ENCODE results near the gene TLCD3A. TPM values are rescaled to one million over a fixed set of nuclear protein-coding genes. Genes with fewer than 3 reads are reported as not detected.
"Not testable (repeated sequence)": the region's sequence is repeated elsewhere in the genome, so short reads cannot be mapped to it uniquely, and the experiment has no call there.

The TLCD3A gene
- total RNA-seq, 2 experiments from 2014 or later = 2.7 to 3.0 TPM

DNA sequence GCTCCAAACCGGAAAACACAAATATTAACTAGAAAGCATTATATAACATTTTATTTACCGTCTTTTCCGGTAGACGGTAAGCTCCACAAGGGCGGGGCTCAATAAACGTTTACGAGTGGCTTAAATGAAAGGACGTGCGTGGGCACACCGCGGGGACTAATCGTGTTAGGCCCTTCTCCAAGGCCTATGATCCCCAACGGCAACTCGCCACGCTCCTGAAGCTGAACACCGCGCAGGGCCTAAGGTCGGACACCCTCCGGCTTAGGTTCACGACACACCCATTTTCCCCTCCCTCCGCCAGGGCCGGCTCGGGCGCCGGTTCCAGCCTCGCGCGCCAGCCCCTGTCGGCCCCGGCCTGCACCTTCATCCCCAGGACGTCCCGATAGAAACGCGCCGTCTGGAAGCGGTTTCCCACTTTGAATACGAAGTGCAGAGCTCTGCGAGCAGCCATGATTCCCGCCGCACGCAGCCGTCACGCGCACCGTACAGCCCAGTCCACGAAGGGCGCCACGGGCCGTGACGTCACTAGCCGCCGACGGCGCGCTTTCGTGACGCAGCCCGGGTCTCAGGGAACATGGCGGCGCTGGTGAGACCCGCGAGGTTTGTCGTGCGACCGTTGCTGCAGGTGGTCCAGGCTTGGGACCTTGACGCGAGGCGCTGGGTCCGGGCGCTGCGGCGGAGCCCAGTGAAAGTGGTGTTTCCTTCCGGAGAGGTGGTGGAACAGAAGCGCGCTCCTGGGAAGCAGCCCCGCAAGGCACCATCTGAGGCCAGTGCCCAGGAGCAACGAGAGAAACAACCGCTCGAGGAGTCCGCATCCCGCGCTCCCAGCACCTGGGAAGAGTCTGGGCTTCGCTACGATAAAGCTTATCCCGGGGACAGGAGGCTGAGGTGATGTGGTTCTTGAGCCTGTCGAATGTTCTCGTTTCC is 49.7 kb downstream of the TLCD3A start, which contains the start of the genes GLOD4 and MRM3:
Gene GLOD4 (minus strand): TSS at position 476 of the 927 bp plus-strand sequence. CDS start 25 bp downstream, at position 451.
Gene MRM3 (plus strand): TSS at position 549 of the 927 bp plus-strand sequence. CDS start 26 bp downstream, at position 575.
- H3K4me1 Mint-ChIP-seq (ENCODE audit: low read depth) = peaks cover 35% of the 10 kb centered on the region
- peaks cover 18% of the 10 kb centered on the region for H3K36me3 Mint-ChIP-seq (ENCODE audit: low read depth)
- peak within 1 kb of the TSS; percentile 93 for H3K27ac Mint-ChIP-seq
- H3K4me3 Mint-ChIP-seq = peak within 1 kb of the TSS; percentile 89
- H3K9me3 Mint-ChIP-seq = no peaks in the 10 kb centered on the region
- no peaks in the 10 kb centered on the region for H3K27me3 Mint-ChIP-seq (ENCODE audit: low read depth)
- CTCF ChIA-PET = interaction anchor here (0.6 to 2.0 kb wide), 5 partner anchors 16 to 272 kb away, joined by 3 to 6 read pairs (median 5); partner anchors contain the start of gene TIMM22
- DNase-seq = peak; percentile 95
- intact Hi-C loops (cut with micrococcal nuclease) = loop anchor here (1.0 to 2.0 kb wide), 4 partner anchors 30 to 369 kb away; partner anchors contain the start of genes GEMIN4 and VPS53

DNA sequence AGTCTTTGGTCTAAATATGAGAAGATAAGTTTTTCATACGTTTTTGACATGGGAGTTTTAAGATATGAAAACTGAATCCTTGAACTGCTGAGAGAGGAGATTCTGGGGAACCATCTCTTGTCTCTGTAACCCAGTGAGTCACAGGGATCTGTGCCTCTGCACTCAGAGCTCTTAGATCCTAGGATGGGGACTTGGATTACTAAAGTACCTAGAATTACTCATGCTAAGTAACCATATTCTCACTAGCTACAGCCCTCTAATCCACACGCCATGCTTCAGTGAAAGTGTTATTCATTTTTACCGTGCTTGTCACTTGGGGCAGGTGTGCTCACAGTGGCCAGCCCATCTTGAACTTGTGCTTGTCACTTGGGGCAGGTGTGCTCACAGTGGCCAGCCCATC is 51.7 kb downstream of the TLCD3A start:
- Mint-ChIP-seq H3K27me3 (ENCODE audit: low read depth) (no peaks in the 10 kb centered on the region), H3K4me1 (ENCODE audit: low read depth) (peaks cover 35% of the 10 kb centered on the region), H3K27ac (peak overlapping the region; percentile 31), H3K36me3 (ENCODE audit: low read depth) (peaks cover 14% of the 10 kb centered on the region), H3K9me3 (no peaks in the 10 kb centered on the region), H3K4me3 (peak overlapping the region; percentile 32)
- CTCF ChIA-PET = interaction anchor here (0.5 kb wide), 1 partner anchor 83 kb away, joined by 3 read pairs; no protein-coding TSS in a partner anchor
- no peak for DNase-seq
- intact Hi-C loops (cut with micrococcal nuclease) = no loop called here

DNA sequence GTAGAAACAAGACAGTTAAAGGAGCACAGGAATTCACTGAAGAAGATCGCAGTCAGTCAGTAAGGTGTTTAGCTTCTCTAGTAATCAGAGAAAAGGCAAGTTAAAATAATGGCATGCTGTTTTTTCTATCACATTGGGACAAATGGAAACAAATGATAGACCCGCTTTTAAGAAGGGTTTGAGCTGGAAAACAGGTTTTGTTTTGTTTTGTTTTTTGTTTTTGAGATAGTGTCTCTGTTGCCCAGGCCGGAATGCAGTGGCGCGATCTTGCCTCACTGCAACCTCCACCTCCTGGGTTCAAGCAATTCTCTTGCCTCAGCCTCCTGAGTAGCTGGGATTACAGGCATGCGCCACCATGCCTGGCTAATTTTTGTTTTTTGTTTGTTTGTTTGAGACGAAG is 53.5 kb downstream of the TLCD3A start:
- intact Hi-C loops (cut with micrococcal nuclease); H3K27ac Mint-ChIP-seq; H3K4me3 Mint-ChIP-seq; H3K27me3 Mint-ChIP-seq (ENCODE audit: low read depth); DNase-seq; H3K9me3 Mint-ChIP-seq: not testable (repeated sequence)
- Mint-ChIP-seq H3K4me1 (ENCODE audit: low read depth) (peaks cover 30% of the 10 kb centered on the region), H3K36me3 (ENCODE audit: low read depth) (peaks cover 14% of the 10 kb centered on the region)
- CTCF ChIA-PET = interaction anchor here (1.0 to 1.9 kb wide), 2 partner anchors 10 to 71 kb away, joined by 5 to 8 read pairs; no protein-coding TSS in a partner anchor

DNA sequence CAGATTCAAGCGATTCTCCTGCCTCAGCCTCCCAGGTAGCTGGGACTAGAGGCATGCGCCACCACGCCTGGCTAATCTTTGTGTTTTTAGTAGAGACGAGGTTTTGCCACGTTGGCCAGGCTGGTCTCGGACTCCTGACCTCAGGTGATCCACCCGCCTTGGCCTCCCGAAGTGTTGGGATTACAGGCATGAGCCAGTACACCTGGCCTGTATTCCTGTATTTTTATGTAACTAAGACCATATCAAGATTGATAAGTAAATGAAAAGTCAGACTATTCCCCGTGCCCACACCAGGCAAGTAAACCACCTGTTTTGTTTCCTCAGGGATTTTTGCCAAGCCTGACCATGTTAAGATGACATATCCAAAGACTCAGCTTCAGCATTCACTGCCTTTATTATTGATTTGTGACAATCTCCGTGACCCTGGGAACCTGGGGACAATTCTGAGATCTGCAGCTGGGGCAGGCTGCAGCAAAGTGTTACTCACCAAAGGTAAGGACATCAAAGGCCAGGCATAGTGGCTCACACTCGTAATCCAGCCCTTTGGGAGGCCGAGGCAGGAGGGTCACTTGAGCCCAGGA is 55.3 kb downstream of the TLCD3A start:
- intact Hi-C loops (cut with micrococcal nuclease) = no loop called here
- no peak for DNase-seq
- Mint-ChIP-seq H3K9me3 (no peaks in the 10 kb centered on the region), H3K4me1 (ENCODE audit: low read depth) (peaks cover 24% of the 10 kb centered on the region), H3K27me3 (ENCODE audit: low read depth) (no peaks in the 10 kb centered on the region), H3K36me3 (ENCODE audit: low read depth) (peaks cover 15% of the 10 kb centered on the region), H3K4me3 (no peak overlapping the region), H3K27ac (no peak overlapping the region)
- CTCF ChIA-PET = interaction anchor here (0.6 to 1.9 kb wide), 3 partner anchors 8 to 646 kb away, joined by 3 to 8 read pairs (median 3); no protein-coding TSS in a partner anchor

DNA sequence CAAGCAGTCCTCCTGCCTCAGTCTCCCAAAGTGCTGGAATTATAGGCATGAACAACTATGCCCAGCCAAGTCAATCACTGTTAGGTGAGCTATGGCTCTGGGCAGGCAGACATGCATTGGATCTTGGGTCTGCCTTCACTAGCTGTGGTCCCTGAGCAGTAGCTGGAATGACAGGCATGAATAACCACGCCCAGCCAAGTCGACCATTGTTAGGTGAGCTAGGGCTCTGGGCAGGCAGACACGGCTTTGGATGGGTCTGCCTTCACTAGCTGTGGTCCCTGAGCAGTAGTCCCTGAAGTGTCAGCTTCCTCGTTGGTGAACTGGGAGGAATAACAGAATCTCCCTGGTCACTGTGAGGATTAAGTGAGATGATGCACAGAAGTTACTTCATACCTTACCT is 56.2 kb downstream of the TLCD3A start:
- H3K9me3 Mint-ChIP-seq = no peaks in the 10 kb centered on the region
- CTCF ChIA-PET = interaction anchor here (1.0 to 1.3 kb wide), 2 partner anchors 192 to 208 kb away, joined by 4 read pairs; partner anchors contain the start of gene TIMM22
- H3K27ac Mint-ChIP-seq = no peak overlapping the region
- peaks cover 16% of the 10 kb centered on the region for H3K4me1 Mint-ChIP-seq (ENCODE audit: low read depth)
- H3K27me3 Mint-ChIP-seq (ENCODE audit: low read depth) = no peaks in the 10 kb centered on the region
- DNase-seq = no peak
- no peak overlapping the region for H3K4me3 Mint-ChIP-seq
- intact Hi-C loops (cut with micrococcal nuclease) = no loop called here
- peaks cover 13% of the 10 kb centered on the region for H3K36me3 Mint-ChIP-seq (ENCODE audit: low read depth)

DNA sequence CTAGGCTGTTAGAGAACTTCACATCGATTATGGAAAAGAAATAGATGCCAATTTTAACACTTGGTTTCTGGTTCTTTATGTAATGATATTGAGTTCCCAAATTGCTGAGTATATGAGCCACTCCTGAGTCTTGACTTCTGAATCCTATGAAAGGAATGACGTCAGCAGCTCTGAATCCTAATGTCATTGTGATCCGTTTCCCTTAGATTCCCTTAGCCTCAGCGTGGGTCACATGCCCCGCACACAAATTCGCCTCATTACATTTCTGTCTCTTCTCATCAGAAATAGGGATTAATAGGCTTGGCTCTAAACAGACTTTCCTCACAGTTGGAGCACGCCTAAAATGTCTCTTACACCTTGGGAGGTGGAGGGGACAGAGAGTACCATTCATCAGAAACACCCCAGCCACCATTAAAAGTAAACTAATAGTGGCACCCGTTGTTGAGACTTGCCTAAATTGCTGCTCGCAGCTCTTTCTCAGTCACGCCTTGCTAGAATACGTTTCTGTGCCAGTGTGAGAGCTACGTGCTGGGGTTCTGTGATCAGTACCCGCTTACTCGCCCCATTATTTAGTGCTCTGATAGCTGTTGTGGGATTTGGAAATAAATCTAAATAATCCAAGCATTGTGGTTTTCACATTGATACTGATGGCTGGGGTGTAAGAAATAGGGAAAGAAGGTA is 56.9 kb downstream of the TLCD3A start:
- peaks cover 13% of the 10 kb centered on the region for H3K36me3 Mint-ChIP-seq (ENCODE audit: low read depth)
- H3K27ac Mint-ChIP-seq = no peak overlapping the region
- no peak overlapping the region for H3K4me3 Mint-ChIP-seq
- no peaks in the 10 kb centered on the region for H3K9me3 Mint-ChIP-seq
- DNase-seq = no peak
- CTCF ChIA-PET = interaction anchor here (1.0 to 1.3 kb wide), 2 partner anchors 192 to 207 kb away, joined by 4 read pairs; partner anchors contain the start of gene TIMM22
- H3K4me1 Mint-ChIP-seq (ENCODE audit: low read depth) = peaks cover 9% of the 10 kb centered on the region
- H3K27me3 Mint-ChIP-seq (ENCODE audit: low read depth) = no peaks in the 10 kb centered on the region
- intact Hi-C loops (cut with micrococcal nuclease) = no loop called here

DNA sequence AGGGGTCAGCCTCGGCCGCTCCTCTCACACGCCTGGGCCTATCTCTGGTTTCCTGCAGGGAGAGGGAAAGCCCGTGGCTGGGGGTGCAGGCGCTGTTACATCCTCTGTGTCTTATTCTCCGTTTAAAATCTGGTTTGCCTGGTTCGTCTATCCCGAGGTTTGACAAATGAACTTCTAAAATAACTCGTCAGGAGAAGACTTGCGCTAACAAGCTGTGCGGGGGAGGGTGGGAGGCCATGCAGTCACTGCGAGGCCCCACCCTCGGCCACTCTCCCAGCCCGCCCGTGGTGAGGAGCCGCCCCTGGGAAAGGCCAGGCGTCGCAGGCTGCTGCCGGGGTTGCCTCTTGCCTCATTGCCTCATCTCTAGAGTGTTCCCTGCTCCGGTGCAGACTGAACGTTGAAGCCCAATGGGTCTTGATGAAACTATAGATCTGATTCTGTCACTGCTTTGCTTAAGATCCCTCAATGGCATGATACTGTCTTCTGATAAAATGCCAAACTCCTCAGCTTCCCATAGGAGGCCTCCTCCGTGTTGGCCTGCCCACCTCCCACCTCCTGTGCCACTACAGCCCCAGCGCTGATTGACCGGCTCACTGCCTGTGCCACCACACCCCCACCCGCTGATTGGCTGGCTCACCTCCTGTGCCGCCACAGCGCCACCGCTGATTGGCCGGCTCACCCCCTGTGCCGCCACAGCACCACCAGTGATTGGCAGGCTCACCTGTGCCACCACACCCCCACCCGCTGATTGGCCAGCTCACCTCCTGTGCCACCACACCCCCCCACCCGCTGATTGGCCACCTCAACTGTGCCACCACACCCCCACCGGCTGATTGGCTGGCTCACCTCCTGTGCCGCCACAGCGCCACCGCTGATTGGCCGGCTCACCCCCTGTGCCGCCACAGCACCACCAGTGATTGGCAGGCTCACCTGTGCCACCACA is 57.8 kb downstream of the TLCD3A start:
- intact Hi-C loops (cut with micrococcal nuclease) = loop anchor here (5.0 kb wide), 1 partner anchor 267 kb away; no protein-coding TSS in a partner anchor
- DNase-seq; H3K9me3 Mint-ChIP-seq; H3K4me1 Mint-ChIP-seq (ENCODE audit: low read depth); H3K27ac Mint-ChIP-seq; H3K27me3 Mint-ChIP-seq (ENCODE audit: low read depth); CTCF ChIA-PET; H3K4me3 Mint-ChIP-seq: not testable (repeated sequence)
- peaks cover 15% of the 10 kb centered on the region for H3K36me3 Mint-ChIP-seq (ENCODE audit: low read depth)

DNA sequence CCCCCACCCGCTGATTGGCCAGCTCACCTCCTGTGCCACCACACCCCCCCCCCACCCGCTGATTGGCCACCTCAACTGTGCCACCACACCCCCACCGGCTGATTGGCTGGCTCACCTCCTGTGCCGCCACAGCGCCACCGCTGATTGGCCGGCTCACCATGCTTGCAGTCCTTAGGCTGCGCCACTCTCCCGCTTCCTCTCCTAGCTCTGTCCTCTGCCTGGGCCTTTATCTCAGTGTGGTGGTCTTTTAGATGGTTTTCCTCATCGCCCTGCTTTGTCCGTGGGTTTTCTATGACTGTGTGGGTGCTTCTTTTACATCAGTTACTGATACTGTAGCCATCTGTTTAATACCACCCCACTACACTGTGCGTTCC is 58.5 kb downstream of the TLCD3A start:
- H3K27ac Mint-ChIP-seq; H3K4me1 Mint-ChIP-seq (ENCODE audit: low read depth); CTCF ChIA-PET; H3K27me3 Mint-ChIP-seq (ENCODE audit: low read depth); H3K4me3 Mint-ChIP-seq; DNase-seq; H3K9me3 Mint-ChIP-seq: not testable (repeated sequence)
- intact Hi-C loops (cut with micrococcal nuclease) = loop anchor here (5.0 kb wide), 1 partner anchor 266 kb away; no protein-coding TSS in a partner anchor
- H3K36me3 Mint-ChIP-seq (ENCODE audit: low read depth) = peaks cover 15% of the 10 kb centered on the region

DNA sequence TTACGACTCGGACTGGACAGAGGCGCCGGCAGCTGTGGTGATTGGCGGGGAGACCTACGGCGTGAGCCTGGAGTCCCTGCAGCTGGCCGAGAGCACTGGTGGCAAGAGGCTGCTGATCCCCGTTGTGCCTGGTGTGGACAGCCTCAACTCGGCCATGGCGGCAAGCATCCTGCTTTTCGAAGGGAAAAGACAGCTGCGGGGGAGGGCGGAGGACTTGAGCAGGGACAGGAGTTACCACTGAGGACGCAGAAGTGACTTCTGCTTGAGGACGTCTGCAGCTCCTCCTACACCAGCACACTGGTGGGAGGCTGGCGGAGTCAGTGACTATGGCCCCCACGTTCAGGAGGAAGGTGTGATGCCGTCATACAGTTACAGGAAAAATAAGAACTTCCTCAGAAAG is 59.4 kb downstream of the TLCD3A start:
- H3K27ac Mint-ChIP-seq = no peak overlapping the region
- CTCF ChIA-PET = interaction anchor here (0.6 to 1.3 kb wide), 3 partner anchors 25 to 204 kb away, joined by 3 to 5 read pairs (median 5); no protein-coding TSS in a partner anchor
- peaks cover 6% of the 10 kb centered on the region for H3K4me1 Mint-ChIP-seq (ENCODE audit: low read depth)
- H3K27me3 Mint-ChIP-seq (ENCODE audit: low read depth) = no peaks in the 10 kb centered on the region
- intact Hi-C loops (cut with micrococcal nuclease) = loop anchor here (5.0 kb wide), 1 partner anchor 265 kb away; no protein-coding TSS in a partner anchor
- H3K9me3 Mint-ChIP-seq = no peaks in the 10 kb centered on the region
- H3K36me3 Mint-ChIP-seq (ENCODE audit: low read depth) = peaks cover 15% of the 10 kb centered on the region
- no peak for DNase-seq
- H3K4me3 Mint-ChIP-seq = no peak overlapping the region

DNA sequence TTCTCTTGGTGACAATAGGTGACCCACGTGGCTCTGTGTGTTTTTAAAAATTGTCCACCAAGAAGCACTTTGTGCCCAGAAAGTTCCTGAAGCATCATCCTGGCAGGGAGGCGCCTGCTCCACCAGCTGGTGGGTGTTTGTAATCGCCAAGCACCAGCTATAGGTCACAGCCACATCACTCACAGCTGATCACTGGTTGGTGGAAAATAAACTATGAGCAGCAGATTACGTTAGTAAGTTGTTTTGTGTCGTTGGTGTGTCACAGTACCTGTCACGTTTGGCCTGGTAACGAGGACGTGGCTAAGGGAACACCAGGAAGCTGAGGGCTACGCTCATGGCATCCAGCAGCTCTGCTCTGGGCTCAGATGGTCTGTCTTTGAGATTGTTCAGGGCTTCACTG is 59.9 kb downstream of the TLCD3A start:
- CTCF ChIA-PET = interaction anchor here (0.6 to 1.3 kb wide), 3 partner anchors 25 to 204 kb away, joined by 3 to 5 read pairs (median 5); no protein-coding TSS in a partner anchor
- no peaks in the 10 kb centered on the region for H3K9me3 Mint-ChIP-seq
- H3K36me3 Mint-ChIP-seq (ENCODE audit: low read depth) = peaks cover 13% of the 10 kb centered on the region
- no peak for DNase-seq
- peaks cover 6% of the 10 kb centered on the region for H3K4me1 Mint-ChIP-seq (ENCODE audit: low read depth)
- H3K27ac Mint-ChIP-seq = no peak overlapping the region
- H3K4me3 Mint-ChIP-seq = no peak overlapping the region
- intact Hi-C loops (cut with micrococcal nuclease) = loop anchor here (5.0 kb wide), 1 partner anchor 265 kb away; no protein-coding TSS in a partner anchor
- H3K27me3 Mint-ChIP-seq (ENCODE audit: low read depth) = no peaks in the 10 kb centered on the region
